ENCODE measurements around the gene PPM1N. TPM values are rescaled to one million over a fixed set of nuclear protein-coding genes. Genes with fewer than 3 reads are reported as not detected.

The PPM1N gene
- total RNA-seq, 1 donor from 2014 or later: 0.86 TPM

- DNase-seq (ENCODE audit: low spot score): peak; percentile 97
- peak; percentile 99 for ATAC-seq
These were observed 12.8 kb upstream of the PPM1N start for GRCh38 chr19:45485305-45486077.

- DNase-seq (ENCODE audit: low spot score) (no peak), ATAC-seq (no peak)
These were observed 9.5 kb upstream of the PPM1N start for GRCh38 chr19:45488708-45489107.

DNA sequence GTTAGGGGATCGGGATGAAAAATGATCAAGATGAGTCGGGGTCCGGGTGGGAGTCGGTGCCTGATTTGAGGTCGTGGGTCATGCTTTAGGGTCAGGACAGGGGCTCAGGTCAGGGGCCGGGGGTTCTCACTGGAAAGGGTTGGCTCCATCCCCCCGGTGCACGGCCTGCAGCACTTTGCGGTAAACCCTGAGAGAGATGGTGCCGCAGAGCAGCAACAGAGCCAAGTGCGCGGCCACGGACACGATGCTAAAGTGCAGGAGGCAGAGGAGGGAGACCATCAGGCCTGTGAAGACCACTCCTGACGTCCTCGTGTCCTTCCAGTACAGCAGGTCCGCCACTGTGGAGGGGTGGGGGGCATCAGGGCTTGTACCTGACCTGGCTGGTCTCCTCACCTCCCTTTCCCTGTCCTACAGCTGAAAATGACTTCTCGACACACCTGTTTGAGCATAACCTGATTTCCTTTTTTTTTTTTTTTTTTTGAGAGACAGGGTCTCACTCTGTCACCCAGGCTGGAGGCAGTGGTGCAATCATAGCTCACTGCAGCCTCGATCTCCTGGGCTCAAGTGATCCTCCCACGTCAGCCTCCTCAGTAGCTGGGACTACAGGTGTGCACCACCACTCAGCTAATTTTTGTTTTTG lies 8.9 kb upstream of the PPM1N start:
- no peak for DNase-seq (ENCODE audit: low spot score)

GRCh38 chr19:45492137-45492626 lies 6.1 kb upstream of the PPM1N start:
- DNase-seq (ENCODE audit: low spot score) (no peak), ATAC-seq (no peak)

More for the DNA sequence above, 8.9 kb upstream of the PPM1N start:
- no peak for ATAC-seq

DNA sequence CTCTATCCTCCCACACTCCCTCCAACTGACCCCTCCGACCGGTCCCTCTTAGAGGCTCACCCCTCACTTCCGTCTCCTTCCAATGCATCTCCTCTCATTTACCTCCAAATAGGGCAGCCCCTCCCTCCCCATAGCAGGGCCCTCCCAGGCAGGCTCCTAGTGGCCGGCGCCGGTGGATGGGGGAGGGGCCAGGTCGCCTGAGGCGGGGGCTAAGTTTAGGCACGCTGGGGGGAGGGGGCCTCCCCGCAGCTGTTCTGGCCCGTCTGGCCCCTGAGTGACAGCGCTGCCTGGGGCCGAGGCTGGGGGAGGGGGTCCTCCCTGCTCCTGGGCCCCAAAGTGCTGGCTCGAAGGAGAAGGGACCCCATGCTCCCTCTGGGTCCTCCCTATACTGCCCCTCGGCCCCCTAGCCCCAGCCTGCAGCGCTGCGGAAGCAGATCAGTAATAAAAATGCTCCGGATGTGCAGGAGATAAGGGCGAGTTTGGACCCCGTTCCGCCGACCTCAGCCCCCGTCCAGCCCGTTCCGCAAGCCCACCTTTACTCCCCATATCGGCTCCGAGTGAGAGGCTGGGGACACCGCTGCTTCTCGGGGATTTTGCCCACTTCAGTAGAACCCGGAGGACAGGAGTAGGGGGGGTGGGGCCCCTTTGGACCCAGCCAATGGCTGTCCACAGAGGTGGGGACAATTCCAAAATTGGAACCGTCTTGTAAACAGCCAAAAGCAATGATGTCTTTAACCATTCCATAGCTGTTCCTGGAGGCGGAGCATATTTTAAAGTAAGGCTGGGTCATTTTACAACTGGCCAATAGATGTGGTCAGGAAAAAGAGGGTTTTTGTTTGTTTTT lies 5.4 kb upstream of the PPM1N start:
- DNase-seq (ENCODE audit: low spot score) (no peak), ATAC-seq (peak; percentile 23)

DNA sequence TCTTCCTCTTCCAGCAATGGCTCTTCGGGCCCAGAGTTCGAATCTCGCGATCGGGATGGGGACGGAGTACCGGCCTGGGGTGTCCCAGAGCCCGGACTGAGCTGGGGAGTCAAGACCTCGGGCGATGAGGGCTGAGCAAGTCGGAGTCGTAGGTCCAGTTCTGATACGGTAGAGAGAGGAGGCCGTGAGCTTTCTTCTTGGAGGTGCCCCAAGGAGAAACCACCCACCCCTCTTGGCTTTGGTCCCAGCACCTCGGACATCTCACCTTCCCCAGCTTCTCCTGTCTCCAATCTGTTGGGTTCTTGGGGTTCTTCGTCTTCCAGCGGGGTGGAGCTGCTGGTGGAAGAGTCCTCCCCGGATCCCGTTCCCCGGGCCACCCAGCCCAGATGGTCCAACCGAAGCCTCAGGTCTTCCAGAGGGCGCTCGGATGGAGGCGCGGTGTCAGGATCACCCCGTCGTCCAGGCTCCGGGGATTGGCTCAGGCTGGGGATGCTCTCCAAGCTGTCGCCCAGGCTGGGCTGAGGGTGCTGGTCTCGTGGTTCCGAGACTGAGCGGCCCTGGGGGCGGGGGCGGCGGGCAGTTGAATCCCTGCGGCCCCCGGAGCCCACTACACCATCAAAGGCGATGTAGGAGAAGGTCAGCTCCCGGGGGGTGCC lies 3.9 kb upstream of the PPM1N start:
- DNase-seq (ENCODE audit: low spot score): no peak
- ATAC-seq: no peak

GRCh38 chr19:45495178-45495577 lies 3.1 kb upstream of the PPM1N start:
- no peak for ATAC-seq
- no peak for DNase-seq (ENCODE audit: low spot score)

DNA sequence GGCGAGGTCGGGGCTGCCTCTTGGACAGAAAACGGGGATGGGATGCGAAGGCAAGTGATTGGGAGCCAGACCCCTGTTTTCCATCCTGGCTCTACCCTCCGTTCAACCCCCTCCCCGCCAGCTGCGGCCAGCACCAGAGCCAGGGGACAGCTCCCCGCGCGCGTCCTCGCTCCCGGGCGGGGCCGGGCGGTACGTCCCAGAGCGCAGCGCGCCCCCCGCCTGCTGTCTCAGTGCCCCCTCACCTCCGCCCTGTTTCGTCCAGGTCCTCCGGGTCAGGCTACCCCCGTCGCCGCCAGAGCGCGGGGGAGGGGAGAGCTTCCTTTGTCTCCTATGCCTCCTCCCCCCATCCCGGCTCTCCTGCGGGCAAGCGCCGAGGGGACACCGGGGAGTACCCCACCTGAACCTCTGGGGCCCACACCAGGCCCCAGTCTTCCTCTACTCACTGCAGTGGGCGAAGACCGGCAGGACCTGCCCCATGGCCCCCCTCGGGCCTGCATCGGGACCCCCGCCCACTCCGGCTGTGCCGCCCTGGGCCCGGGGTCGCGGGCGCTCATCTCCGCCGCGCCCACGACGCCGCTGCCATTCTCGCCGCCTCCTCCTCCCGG lies 1.8 kb upstream of the PPM1N start:
- ATAC-seq (peak; percentile 43), DNase-seq (ENCODE audit: low spot score) (peak; percentile 57)

- no peak for ATAC-seq
- no peak for DNase-seq (ENCODE audit: low spot score)
These were observed 452 bp upstream of the PPM1N start for GRCh38 chr19:45497791-45498190.

GRCh38 chr19:45499196-45500180 lies 1.2 kb downstream of the PPM1N start:
- ATAC-seq (peak; percentile 70), DNase-seq (ENCODE audit: low spot score) (peak; percentile 80)

DNA sequence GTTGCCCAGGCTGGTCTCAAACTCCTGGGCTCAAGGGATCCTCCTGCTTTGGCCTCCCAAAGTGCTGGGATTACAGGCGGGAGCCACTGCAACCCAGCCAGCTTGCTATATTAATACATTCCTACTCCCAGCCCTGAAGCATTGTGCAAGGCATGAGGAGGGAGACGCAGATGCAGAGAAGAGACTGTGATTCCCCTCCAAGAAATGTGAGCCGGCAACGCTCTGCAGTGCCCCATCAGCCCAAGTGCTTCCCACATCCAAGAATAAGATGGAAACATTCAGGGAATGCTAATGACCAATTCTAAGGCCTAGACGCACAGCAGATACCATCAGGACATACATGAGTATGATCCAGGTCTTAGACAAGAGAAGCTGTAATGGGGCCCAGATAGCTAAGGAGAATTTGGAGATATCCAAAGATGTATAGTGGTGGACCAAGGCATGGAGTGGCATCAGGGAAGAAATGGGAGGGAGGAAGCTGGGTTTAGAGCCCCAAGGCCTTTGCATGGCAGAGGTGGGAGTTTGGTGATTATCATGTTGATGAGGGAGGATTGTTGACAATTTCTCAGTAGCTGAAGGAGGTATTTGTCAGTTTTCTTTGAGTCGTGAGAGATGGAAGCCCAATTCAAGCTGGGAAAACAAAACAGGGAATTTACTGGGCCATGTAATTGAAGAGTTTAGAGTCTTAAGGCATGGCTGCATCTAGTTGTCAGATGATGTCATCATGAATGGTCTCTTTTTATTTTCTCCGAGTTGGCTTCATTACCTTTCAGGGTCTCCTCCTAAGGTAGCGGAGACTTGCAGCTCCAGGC lies 2.9 kb downstream of the PPM1N start:
- ATAC-seq (no peak), DNase-seq (ENCODE audit: low spot score) (no peak)

DNA sequence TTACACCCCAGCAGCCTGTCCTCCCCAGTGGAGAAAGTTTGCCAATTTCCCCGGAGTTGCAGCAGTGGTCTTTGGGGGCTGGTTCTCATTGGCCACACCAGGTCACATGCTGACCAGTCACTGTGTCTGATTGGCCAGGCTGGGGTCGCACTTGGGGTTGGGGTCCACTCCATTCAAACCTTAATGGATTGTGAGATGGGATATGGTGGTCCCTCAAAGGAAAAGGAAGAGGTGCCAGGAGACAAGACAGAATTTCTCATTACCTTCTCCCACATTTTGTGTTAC lies 3.4 kb downstream of the PPM1N start:
- DNase-seq (ENCODE audit: low spot score) (no peak), ATAC-seq (no peak)

DNA sequence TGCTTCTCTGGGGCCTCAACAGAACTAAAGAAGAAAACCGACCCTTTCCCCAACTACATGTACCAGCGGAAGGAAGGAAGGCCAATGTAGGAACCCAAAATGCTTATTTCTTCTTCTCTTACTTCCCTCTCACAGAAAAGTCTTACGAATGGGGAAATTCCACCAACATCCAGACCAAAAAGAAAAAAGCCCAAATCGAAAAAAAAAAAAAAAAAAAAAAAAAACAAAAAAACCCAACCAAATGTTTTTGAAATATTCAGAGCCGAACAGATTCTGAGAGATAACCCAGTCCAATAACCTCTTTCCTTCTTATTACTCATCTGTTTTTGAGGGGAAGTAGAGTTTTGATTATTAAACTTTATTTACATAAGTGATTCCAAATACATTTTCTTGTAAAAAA lies 3.9 kb downstream of the PPM1N start:
- DNase-seq (ENCODE audit: low spot score): no peak
- no peak for ATAC-seq

- no peak for DNase-seq (ENCODE audit: low spot score)
- ATAC-seq: no peak
These were observed 5.7 kb downstream of the PPM1N start for GRCh38 chr19:45503909-45504308.

DNA sequence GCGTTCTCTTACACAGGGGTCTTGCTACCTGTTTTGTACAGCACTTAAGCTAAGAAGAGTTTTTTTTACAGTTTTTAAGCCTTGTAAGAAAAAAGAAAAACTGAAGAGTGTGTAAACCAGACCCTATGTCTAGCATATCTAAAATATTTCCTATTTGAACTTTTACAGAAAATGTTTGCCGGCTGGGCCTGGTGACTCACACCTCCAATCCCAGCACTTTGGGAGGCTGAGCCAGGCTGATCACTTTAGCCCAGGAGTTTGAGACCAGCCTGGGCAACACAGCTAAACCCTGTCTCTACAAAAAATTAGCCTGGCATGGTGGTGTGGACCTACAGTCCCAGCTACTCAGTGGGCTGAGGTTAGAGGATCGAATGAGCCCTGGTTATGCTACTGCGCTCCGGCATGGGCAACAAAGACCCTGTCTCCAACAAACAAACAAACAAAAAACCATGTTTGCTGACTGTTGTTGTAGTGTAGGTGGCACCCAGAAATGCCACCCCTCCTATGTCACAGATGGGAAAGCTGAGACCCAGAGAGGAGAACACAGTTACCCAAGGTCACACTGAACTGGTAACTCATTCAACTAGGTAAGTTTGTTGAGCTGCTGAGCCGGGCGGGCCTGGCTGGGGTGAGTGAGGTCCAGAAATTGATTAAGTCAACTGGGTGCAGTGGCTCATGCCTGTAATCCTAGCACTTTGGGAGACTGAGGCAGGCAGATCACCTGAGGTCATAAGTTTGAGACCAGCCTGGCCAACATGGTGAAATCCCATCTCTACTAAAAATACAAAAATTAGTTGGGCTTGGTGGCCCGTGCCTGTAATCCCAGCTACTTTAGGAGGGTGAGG lies 7.1 kb downstream of the PPM1N start:
- ATAC-seq: no peak
- DNase-seq (ENCODE audit: low spot score): no peak

DNA sequence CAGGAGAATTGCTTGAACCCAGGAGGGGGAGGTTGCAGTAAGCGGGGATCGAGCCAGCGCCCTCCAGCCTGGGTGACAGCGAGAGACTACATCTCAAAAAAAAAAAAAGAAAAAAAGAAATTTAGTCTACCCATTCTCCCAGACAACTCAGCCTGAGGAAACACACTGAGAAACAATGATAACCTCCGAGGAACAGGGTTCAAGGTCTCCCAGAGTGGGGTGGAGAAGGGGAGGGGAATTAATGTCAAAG lies 7.7 kb downstream of the PPM1N start:
- ATAC-seq (no peak), DNase-seq (ENCODE audit: low spot score) (no peak)

- peak; percentile 84 for ATAC-seq
These were observed 8.2 kb downstream of the PPM1N start for GRCh38 chr19:45506246-45506988.

More at GRCh38 chr19:45506246-45506988, 8.2 kb downstream of the PPM1N start:
- DNase-seq (ENCODE audit: low spot score): peak; percentile 97
